T47D (cell line): Measurements from ENCODE around the gene RAD51.
"Not testable (repeated sequence)": the region's sequence is repeated elsewhere in the genome, so short reads cannot be mapped to it uniquely, and the experiment has no call there.

Source experiments
- DNase-seq, 2 experiments: peaks; one replicate each; pipeline versions ENCODE4 v3.0.0 to v3.0.0-alpha.2; 2011 to 2012; ENCODE audit warnings: low read depth in 1 of 2, low spot score in 1 of 2
- JUND ChIP-seq: IDR thresholded peaks from 2 replicates; pipeline ENCODE4 v1.6.1; 2012; ENCODE audit warnings: low read depth
- in situ Hi-C: cut with HindIII; loops from 2 replicates; pipeline ENCODE4 v1.10.0; 2016; ENCODE audit warnings: low sequenced_read_pairs, low pct_unique_long_range_greater_than_20kb

RAD51 gene

GRCh38 chr15:40694688-40695468 is at the start of gene RAD51:
RAD51 (plus strand) TSS chr15:40695174; CDS start chr15:40698759, 3,585 bp downstream.
- in situ Hi-C loops, result no loop called here
- DNase-seq, result peak; percentile 96 to 97
- no peak for TF ChIP-seq JUND

- no peak for DNase-seq
- TF ChIP-seq JUND, result no peak
- in situ Hi-C loops, result no loop called here
Measured at GRCh38 chr15:40647523-40647922, 47.5 kb upstream of the RAD51 start.

GRCh38 chr15:40650479-40650878 is 44.5 kb upstream of the RAD51 start:
- in situ Hi-C loops, result no loop called here
- TF ChIP-seq JUND, result no peak
- no peak for DNase-seq

GRCh38 chr15:40660686-40661085 is 34.3 kb upstream of the RAD51 start:
- no peak for TF ChIP-seq JUND
- in situ Hi-C loops, result no loop called here
- no peak for DNase-seq

GRCh38 chr15:40664909-40665308 is 30.1 kb upstream of the RAD51 start:
- DNase-seq, result no peak
- no peak for TF ChIP-seq JUND
- in situ Hi-C loops, result no loop called here

GRCh38 chr15:40676290-40676689 is 18.7 kb upstream of the RAD51 start:
- DNase-seq, in situ Hi-C loops: not testable (repeated sequence)

GRCh38 chr15:40676906-40677305 is 18.1 kb upstream of the RAD51 start:
- in situ Hi-C loops, DNase-seq: not testable (repeated sequence)

GRCh38 chr15:40680151-40680550 is 14.8 kb upstream of the RAD51 start:
- no peak for TF ChIP-seq JUND
- in situ Hi-C loops, result no loop called here
- no peak for DNase-seq

GRCh38 chr15:40680959-40681358 is 14.0 kb upstream of the RAD51 start:
- DNase-seq, in situ Hi-C loops: not testable (repeated sequence)

- in situ Hi-C loops, result no loop called here
- no peak for DNase-seq
- TF ChIP-seq JUND, result no peak
Measured at GRCh38 chr15:40684381-40684780, 10.6 kb upstream of the RAD51 start.

- DNase-seq, result no peak
- TF ChIP-seq JUND, result no peak
- in situ Hi-C loops, result no loop called here
Measured at GRCh38 chr15:40685376-40685775, 9.6 kb upstream of the RAD51 start.

- TF ChIP-seq JUND, result no peak
- no peak for DNase-seq
- in situ Hi-C loops, result no loop called here
Measured at GRCh38 chr15:40688932-40689799, 5.8 kb upstream of the RAD51 start.

- in situ Hi-C loops, result no loop called here
- no peak for TF ChIP-seq JUND
- no peak for DNase-seq
Measured at GRCh38 chr15:40691737-40692136, 3.2 kb upstream of the RAD51 start.
